BJ (cell line): ENCODE results near the gene PRR22. TPM values are rescaled to one million over a fixed set of nuclear protein-coding genes. Genes with fewer than 3 reads are reported as not detected.
A peak's percentile ranks its signal among the peaks of the same experiment; 100 is the strongest.
"Not testable (repeated sequence)": the region's sequence is repeated elsewhere in the genome, so short reads cannot be mapped to it uniquely, and the experiment has no call there.

Experiments used
- CTCF ChIA-PET: fragments of 350-600 bp; formaldehyde crosslinking; extraction: SDS; loops from one replicate; lab custom pipeline; 2021; ENCODE audit warnings: antibody characterized with exemption, inconsistent platforms; lab: Yijun Ruan, JAX
- POLR2A ChIA-PET: fragments of 300-600 bp; sonication (Branson Sonifier 250); formaldehyde crosslinking; extraction: SDS; loops from one replicate; lab custom pipeline; 2021; ENCODE audit warnings: antibody characterized with exemption; lab: Charles Lee
- DNase-seq: peaks from one replicate; pipeline ENCODE4 v3.0.0-alpha.2; 2011; ENCODE audit warnings: low read depth
- H3K27me3 ChIP-seq: 2 replicates; pipeline ENCODE4 v1.6.0; 2011; ENCODE audit warnings: low read length; ENCODE audit not compliant: control insufficient read depth, insufficient read depth
- H3K36me3 ChIP-seq: 2 replicates; pipeline ENCODE4 v1.5.1; 2011; ENCODE audit warnings: low read length; ENCODE audit not compliant: control insufficient read depth, insufficient read depth
- H3K4me3 ChIP-seq: 2 replicates; pipeline ENCODE4 v1.5.1; 2011; ENCODE audit warnings: low read depth, mild to moderate bottlenecking, control low read depth, low read length
- polyA plus RNA-seq: library from polyadenylated mRNA; depleted of rRNA; stranded (reverse); fragments of >200 nt; gene quantifications from 2 replicates; pipeline ENCODE4 v1.2.3, GENCODE V29; 2011
- TF ChIP-seq, protein P1 (sequence below): IDR thresholded peaks from 2 replicates; pipeline ENCODE4 v1.5.1; 2011; ENCODE audit warnings: low read depth, mild to moderate bottlenecking, control low read depth, inconsistent platforms, low read length, moderate library complexity; ENCODE audit not compliant: insufficient read depth

PRR22 gene
- polyA plus RNA-seq, 1 experiment: 0.53 TPM

DNA sequence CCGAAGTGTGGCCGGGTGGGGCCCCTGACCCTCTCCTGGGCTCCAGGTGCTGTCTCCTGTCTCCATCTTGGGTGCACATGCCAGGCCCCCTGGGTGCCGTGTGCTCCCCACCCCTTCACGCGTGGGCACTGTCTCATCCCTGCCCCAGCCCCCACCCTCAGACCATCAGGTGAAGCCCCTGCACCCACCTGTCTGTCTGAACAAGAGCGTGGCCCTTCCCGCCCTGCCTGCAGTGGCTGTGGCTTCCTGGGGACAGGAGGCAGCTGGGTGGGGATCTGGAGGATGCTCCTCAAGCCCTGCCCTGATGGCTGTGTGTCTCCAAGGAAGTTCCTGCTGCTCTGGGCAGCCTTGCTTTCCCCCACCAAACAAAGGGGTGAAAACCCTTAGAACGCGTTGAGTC lies 2.2 kb downstream of the PRR22 start:
- ChIA-PET POLR2A (no interaction called here), CTCF (interaction anchor here (0.9 kb wide), 1 partner anchor 9 kb away, joined by 3 read pairs; no protein-coding TSS in a partner anchor)
- no peak overlapping the region for H3K4me3 ChIP-seq
- no peak for DNase-seq
- H3K36me3 ChIP-seq: peaks cover 18% of the 10 kb centered on the region
- no peaks in the 10 kb centered on the region for H3K27me3 ChIP-seq
- TF ChIP-seq, protein P1, sequence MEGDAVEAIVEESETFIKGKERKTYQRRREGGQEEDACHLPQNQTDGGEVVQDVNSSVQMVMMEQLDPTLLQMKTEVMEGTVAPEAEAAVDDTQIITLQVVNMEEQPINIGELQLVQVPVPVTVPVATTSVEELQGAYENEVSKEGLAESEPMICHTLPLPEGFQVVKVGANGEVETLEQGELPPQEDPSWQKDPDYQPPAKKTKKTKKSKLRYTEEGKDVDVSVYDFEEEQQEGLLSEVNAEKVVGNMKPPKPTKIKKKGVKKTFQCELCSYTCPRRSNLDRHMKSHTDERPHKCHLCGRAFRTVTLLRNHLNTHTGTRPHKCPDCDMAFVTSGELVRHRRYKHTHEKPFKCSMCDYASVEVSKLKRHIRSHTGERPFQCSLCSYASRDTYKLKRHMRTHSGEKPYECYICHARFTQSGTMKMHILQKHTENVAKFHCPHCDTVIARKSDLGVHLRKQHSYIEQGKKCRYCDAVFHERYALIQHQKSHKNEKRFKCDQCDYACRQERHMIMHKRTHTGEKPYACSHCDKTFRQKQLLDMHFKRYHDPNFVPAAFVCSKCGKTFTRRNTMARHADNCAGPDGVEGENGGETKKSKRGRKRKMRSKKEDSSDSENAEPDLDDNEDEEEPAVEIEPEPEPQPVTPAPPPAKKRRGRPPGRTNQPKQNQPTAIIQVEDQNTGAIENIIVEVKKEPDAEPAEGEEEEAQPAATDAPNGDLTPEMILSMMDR: no peak

- POLR2A ChIA-PET, DNase-seq, H3K36me3 ChIP-seq, H3K4me3 ChIP-seq, H3K27me3 ChIP-seq: not testable (repeated sequence)
- CTCF ChIA-PET: interaction anchor here (1.5 to 1.8 kb wide), 2 partner anchors 14 to 23 kb away, joined by 4 to 5 read pairs; no protein-coding TSS in a partner anchor
Observed at GRCh38 chr19:5780916-5781315, 3.6 kb downstream of the PRR22 start.

DNA sequence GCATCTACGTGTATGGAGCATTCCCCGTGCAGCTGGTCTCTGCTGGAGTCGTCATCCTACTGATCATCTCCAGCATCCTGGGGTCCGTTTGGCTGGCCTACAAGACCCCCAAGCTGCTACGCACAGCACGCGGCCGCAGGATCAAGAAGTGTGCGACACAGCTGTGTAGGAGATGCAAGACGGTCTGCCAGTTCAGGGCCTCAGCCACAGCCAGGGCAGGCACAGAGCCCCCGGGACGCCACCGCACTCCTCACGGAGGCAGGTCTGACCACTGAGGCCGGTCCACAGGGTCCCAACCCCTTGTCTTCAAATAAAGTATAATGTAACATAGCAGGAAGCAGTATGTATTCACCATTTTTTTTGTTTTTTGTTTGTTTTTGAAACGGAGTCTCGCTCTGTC lies 6.1 kb downstream of the PRR22 start:
- no peak for DNase-seq
- no peaks in the 10 kb centered on the region for H3K36me3 ChIP-seq
- TF ChIP-seq, protein P1: no peak
- CTCF ChIA-PET: interaction anchor here (0.9 to 1.2 kb wide), 2 partner anchors 16 to 190 kb away, joined by 3 to 4 read pairs; no protein-coding TSS in a partner anchor
- H3K27me3 ChIP-seq: no peaks in the 10 kb centered on the region
- POLR2A ChIA-PET: no interaction called here
- H3K4me3 ChIP-seq: no peak overlapping the region

- no peak overlapping the region for H3K4me3 ChIP-seq
- DNase-seq: peak; percentile 65
- POLR2A ChIA-PET: interaction anchor here (0.7 kb wide), 1 partner anchor 18 kb away, joined by 14 read pairs; no protein-coding TSS in a partner anchor
- no peaks in the 10 kb centered on the region for H3K36me3 ChIP-seq
- H3K27me3 ChIP-seq: no peaks in the 10 kb centered on the region
- TF ChIP-seq, protein P1: no peak
- CTCF ChIA-PET: interaction anchor here (1.0 to 3.6 kb wide), 2 partner anchors 18 to 28 kb away, joined by 5 to 32 read pairs; no protein-coding TSS in a partner anchor
Observed at GRCh38 chr19:5775668-5776309, 8.8 kb downstream of the PRR22 start.

DNA sequence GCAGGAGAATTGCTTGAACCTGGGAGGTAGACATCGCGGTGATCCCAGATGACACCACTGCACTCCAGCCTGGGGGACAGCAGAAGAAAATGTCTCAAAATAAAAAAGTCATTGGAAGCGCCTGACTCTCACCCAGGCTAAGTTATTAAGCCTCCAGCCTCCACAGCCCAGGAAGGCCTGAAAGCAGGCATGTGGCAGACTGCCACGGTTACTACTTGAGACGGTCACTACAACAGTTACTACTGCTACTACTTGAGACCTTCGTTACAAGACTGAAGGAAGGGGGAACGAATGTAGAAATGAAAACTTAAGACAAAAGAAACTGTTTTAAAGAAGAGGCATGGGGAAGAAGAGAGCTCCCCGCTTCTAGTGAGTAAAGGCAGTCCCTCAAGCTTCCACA lies 9.6 kb downstream of the PRR22 start:
- DNase-seq: no peak
- CTCF ChIA-PET: interaction anchor here (1.0 to 3.6 kb wide), 5 partner anchors 13 to 30 kb away, joined by 3 to 32 read pairs (median 5); no protein-coding TSS in a partner anchor
- Histone ChIP-seq H3K36me3 (no peaks in the 10 kb centered on the region), H3K27me3 (no peaks in the 10 kb centered on the region), H3K4me3 (no peak overlapping the region)
- TF ChIP-seq, protein P1: no peak
- POLR2A ChIA-PET: interaction anchor here (0.7 kb wide), 1 partner anchor 19 kb away, joined by 14 read pairs; no protein-coding TSS in a partner anchor
